SK-N-SH treated with all-trans-retinoic acid at 6 μM for 48 hours (cell line): ENCODE data around the gene TBC1D7.

Experiments
- PPARA ChIP-seq: fragments of 250-450 bp; sonication (Bioruptor Pico); IDR thresholded peaks from 2 replicates; pipeline ENCODE4 v1.5.0; 2020; ENCODE audit warnings: mild to moderate bottlenecking, borderline replicate concordance
- SNAI2 ChIP-seq: fragments of 250-450 bp; sonication (Bioruptor Pico); IDR thresholded peaks from 2 replicates; pipeline ENCODE4 v1.5.0; 2020; ENCODE audit warnings: mild to moderate bottlenecking, moderate library complexity
- TF ChIP-seq, protein P1 (sequence below): fragments of 250-450 bp; sonication (Bioruptor Pico); IDR thresholded peaks from 2 replicates; pipeline ENCODE4 v1.8.0; 2020; ENCODE audit warnings: mild to moderate bottlenecking, moderate library complexity, borderline replicate concordance

DNA sequence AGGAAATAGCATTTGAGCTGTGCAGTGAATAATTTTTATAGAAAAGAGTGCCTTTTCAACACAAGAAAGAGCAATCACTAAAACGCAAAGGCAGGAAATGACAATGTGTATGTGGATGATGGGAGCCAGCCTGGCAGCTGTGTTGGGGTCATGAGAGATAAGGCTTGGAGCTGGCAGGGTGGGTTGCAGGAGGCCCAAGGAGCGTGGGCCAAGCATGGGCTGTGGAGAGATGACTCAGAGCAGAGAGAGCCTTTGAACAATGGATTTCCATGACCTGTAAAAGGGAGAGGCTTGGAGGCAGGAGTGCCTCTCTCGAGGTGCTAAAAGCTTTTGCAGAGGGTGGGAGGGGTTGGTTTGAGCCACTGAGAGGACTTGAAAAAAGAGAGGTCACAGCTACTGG is 6.6 kb upstream of the TBC1D7 start:
- TF ChIP-seq PPARA (CRISPR knock-in tag), result no peak
- TF ChIP-seq SNAI2 (CRISPR knock-in tag), result no peak
- TF ChIP-seq, protein P1, sequence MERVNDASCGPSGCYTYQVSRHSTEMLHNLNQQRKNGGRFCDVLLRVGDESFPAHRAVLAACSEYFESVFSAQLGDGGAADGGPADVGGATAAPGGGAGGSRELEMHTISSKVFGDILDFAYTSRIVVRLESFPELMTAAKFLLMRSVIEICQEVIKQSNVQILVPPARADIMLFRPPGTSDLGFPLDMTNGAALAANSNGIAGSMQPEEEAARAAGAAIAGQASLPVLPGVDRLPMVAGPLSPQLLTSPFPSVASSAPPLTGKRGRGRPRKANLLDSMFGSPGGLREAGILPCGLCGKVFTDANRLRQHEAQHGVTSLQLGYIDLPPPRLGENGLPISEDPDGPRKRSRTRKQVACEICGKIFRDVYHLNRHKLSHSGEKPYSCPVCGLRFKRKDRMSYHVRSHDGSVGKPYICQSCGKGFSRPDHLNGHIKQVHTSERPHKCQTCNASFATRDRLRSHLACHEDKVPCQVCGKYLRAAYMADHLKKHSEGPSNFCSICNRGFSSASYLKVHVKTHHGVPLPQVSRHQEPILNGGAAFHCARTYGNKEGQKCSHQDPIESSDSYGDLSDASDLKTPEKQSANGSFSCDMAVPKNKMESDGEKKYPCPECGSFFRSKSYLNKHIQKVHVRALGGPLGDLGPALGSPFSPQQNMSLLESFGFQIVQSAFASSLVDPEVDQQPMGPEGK (CRISPR knock-in tag), result no peak
